ENCODE results near the gene MCF2.

The MCF2 gene

GRCh38 chrX:139581068-139581467 lies 126.9 kb downstream of the MCF2 start:
- Histone ChIP-seq H3K9me3 (ENCODE audit: low read length) (no peaks in the 10 kb centered on the region), H3K79me2 (ENCODE audit: insufficient read depth, low read length) (no peaks in the 10 kb centered on the region)
- TF ChIP-seq EZH2 (IDR thresholded peaks at IDR 0.05; ENCODE audit: borderline replicate concordance, low read length) (no peak), CTCF (IDR thresholded peaks at IDR 0.05; ENCODE audit: low read length) (no peak)

GRCh38 chrX:139566981-139567380 lies 141.0 kb downstream of the MCF2 start:
- H3K4me2 ChIP-seq (ENCODE audit: low read length) = no peak overlapping the region
- no peaks in the 10 kb centered on the region for H3K79me2 ChIP-seq (ENCODE audit: insufficient read depth, low read length)
- H3K27ac ChIP-seq (ENCODE audit: low read depth, low read length, poor library complexity, severe bottlenecking) = no peak overlapping the region
- no peak overlapping the region for H3K9ac ChIP-seq (ENCODE audit: low read length)
- H3F3A ChIP-seq (ENCODE audit: insufficient read depth, low read length) = no peaks in the 10 kb centered on the region
- no peak overlapping the region for H3K4me3 ChIP-seq (ENCODE audit: low read depth, low read length, poor library complexity, severe bottlenecking)
- H3K4me1 ChIP-seq (ENCODE audit: insufficient read depth, low read length, severe bottlenecking) = no peaks in the 10 kb centered on the region
- TF ChIP-seq EZH2 (IDR thresholded peaks at IDR 0.05; ENCODE audit: borderline replicate concordance, low read length) (no peak), CTCF (IDR thresholded peaks at IDR 0.05; ENCODE audit: low read length) (no peak)
- H3K36me3 ChIP-seq (ENCODE audit: insufficient read depth, low read length) = no peaks in the 10 kb centered on the region
- no peaks in the 10 kb centered on the region for H3K9me3 ChIP-seq (ENCODE audit: low read length)
- no peaks in the 10 kb centered on the region for H3K27me3 ChIP-seq (ENCODE audit: insufficient read depth, low read length)
- no peaks in the 10 kb centered on the region for H4K20me1 ChIP-seq (ENCODE audit: insufficient read depth, low read length)
- no peaks in the 10 kb centered on the region for H3K9me2 ChIP-seq (ENCODE audit: low read depth, low read length)
- no peak overlapping the region for H2AFZ ChIP-seq (ENCODE audit: low read length)

More at GRCh38 chrX:139581068-139581467, 126.9 kb downstream of the MCF2 start:
- Histone ChIP-seq H3F3A (ENCODE audit: insufficient read depth, low read length) (no peaks in the 10 kb centered on the region), H4K20me1 (ENCODE audit: insufficient read depth, low read length) (no peaks in the 10 kb centered on the region), H3K4me1 (ENCODE audit: insufficient read depth, low read length, severe bottlenecking) (no peaks in the 10 kb centered on the region), H3K27ac (ENCODE audit: low read depth, low read length, poor library complexity, severe bottlenecking) (no peak overlapping the region), H3K4me2 (ENCODE audit: low read length) (no peak overlapping the region), H3K27me3 (ENCODE audit: insufficient read depth, low read length) (no peaks in the 10 kb centered on the region), H2AFZ (ENCODE audit: low read length) (no peak overlapping the region), H3K4me3 (ENCODE audit: low read depth, low read length, poor library complexity, severe bottlenecking) (no peak overlapping the region), H3K9me2 (ENCODE audit: low read depth, low read length) (no peaks in the 10 kb centered on the region), H3K9ac (ENCODE audit: low read length) (no peak overlapping the region), H3K36me3 (ENCODE audit: insufficient read depth, low read length) (no peaks in the 10 kb centered on the region)

- Histone ChIP-seq H3K9me3 (ENCODE audit: low read length) (no peaks in the 10 kb centered on the region), H3K27ac (ENCODE audit: low read depth, low read length, poor library complexity, severe bottlenecking) (no peak overlapping the region), H3K79me2 (ENCODE audit: insufficient read depth, low read length) (no peaks in the 10 kb centered on the region), H3K4me3 (ENCODE audit: low read depth, low read length, poor library complexity, severe bottlenecking) (no peak overlapping the region), H3K9ac (ENCODE audit: low read length) (no peak overlapping the region), H3K27me3 (ENCODE audit: insufficient read depth, low read length) (no peaks in the 10 kb centered on the region), H3K4me1 (ENCODE audit: insufficient read depth, low read length, severe bottlenecking) (no peaks in the 10 kb centered on the region), H4K20me1 (ENCODE audit: insufficient read depth, low read length) (no peaks in the 10 kb centered on the region), H3K9me2 (ENCODE audit: low read depth, low read length) (no peaks in the 10 kb centered on the region), H3K4me2 (ENCODE audit: low read length) (no peak overlapping the region), H3K36me3 (ENCODE audit: insufficient read depth, low read length) (no peaks in the 10 kb centered on the region), H2AFZ (ENCODE audit: low read length) (no peak overlapping the region), H3F3A (ENCODE audit: insufficient read depth, low read length) (no peaks in the 10 kb centered on the region)
- TF ChIP-seq CTCF (IDR thresholded peaks at IDR 0.05; ENCODE audit: low read length) (no peak), EZH2 (IDR thresholded peaks at IDR 0.05; ENCODE audit: borderline replicate concordance, low read length) (no peak)
Measured at GRCh38 chrX:139563251-139563650, 144.7 kb downstream of the MCF2 start.
